Hepatic stellate cell (primary cell): ENCODE data around the gene ZNF200.

Experiments used
- DNase-seq: peaks from one replicate; pipeline ENCODE4 v3.0.0; 2011; ENCODE audit warnings: low spot score

ZNF200 gene

GRCh38 chr16:3175157-3176093, 59.5 kb downstream of the ZNF200 start:
- no peak for DNase-seq

- DNase-seq, result no peak
Measured at GRCh38 chr16:3174618-3175148, 60.3 kb downstream of the ZNF200 start.

DNA sequence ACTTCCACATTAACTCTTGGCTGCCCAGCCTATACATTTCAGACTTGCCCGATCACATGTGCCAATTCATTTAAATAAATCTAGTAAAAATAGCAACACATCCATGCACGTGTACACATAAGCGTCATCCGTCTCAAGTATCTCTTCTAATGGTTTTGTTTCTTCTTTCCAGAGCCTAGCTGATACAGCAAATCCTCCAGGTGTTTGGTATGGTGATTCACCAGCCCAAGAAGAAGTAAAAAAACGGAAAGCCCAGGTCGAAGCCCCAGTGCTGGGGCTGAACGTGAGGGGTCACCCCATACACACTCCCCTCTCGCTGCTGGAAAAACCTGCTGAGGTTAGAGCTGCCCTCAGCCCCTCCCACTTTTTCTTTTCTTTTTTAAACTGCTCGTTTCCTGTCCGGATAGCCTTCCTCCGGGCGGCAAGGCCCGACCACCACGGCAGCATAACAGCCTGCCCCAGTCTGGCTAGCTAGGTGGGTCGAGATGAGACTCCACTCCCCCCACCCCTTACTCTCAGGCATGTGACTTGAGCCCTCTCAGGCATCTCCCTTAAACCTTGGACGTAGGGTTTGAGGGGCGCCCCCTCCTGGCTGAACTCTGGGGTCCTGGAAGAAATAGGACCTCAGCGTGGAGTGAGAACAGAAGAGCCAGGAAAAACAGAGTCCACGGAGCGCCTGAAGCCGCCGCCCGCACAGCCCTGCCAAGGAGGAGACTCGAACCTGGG, 60.9 kb downstream of the ZNF200 start:
- DNase-seq, result no peak
